AG04450 (cell line): ENCODE measurements around the gene SCN2B. TPM values are rescaled to one million over a fixed set of nuclear protein-coding genes. Genes with fewer than 3 reads are reported as not detected.

Experiments
- CTCF ChIA-PET: fragments of 300-600, 350-600 bp; formaldehyde crosslinking; extraction: SDS; loops from one replicate; lab custom pipeline; 2022; ENCODE audit warnings: antibody characterized with exemption, inconsistent platforms; lab: Charles Lee
- POLR2A ChIA-PET: fragments of 350-600 bp; formaldehyde crosslinking; extraction: SDS; loops from one replicate; lab custom pipeline; 2021; ENCODE audit warnings: antibody characterized with exemption, inconsistent platforms; lab: Yijun Ruan, JAX
- DNase-seq: peaks from one replicate; pipeline ENCODE4 v3.0.0-alpha.2; 2011; ENCODE audit warnings: low read depth, low spot score
- H3K27ac ChIP-seq: one replicate; pipeline ENCODE4 v1.5.1; 2012; ENCODE audit warnings: low read depth, low read length, control low read depth
- H3K27me3 ChIP-seq: one replicate; pipeline ENCODE4 v1.6.0; 2012; ENCODE audit warnings: low read length; ENCODE audit not compliant: control insufficient read depth, insufficient read depth
- H3K4me3 ChIP-seq: 2 replicates; pipeline ENCODE4 v1.5.1; 2011; ENCODE audit warnings: mild to moderate bottlenecking, low read depth, low read length, control low read depth
- H3K9me3 ChIP-seq: 2 replicates; pipeline ENCODE4 v1.5.1; 2012; ENCODE audit warnings: low read length; ENCODE audit not compliant: control insufficient read depth, insufficient read depth
- CTCF ChIP-seq: IDR thresholded peaks from 2 replicates; pipeline ENCODE4 v1.5.1; 2011; ENCODE audit warnings: low read depth, low read length, control low read depth, inconsistent platforms
- polyA plus RNA-seq: library from polyadenylated mRNA; depleted of rRNA; stranded (reverse); fragments of >200 nt; gene quantifications from 2 replicates; pipeline ENCODE4 v1.2.3, GENCODE V29; 2011

Gene SCN2B
- polyA plus RNA-seq, 1 experiment, result 0.01 TPM

GRCh38 chr11:118152552-118153471, 23.6 kb downstream of the SCN2B start, which contains the start of gene SCN4B:
TSS of gene SCN4B (minus strand) at chr11:118152823. CDS start at chr11:118152673, 150 bp downstream.
- TF ChIP-seq CTCF, result no peak
- H3K9me3 ChIP-seq, result no peaks in the 10 kb centered on the region
- POLR2A ChIA-PET, result no interaction called here
- H3K27ac ChIP-seq, result no peak within 1 kb of the TSS
- DNase-seq, result peak; percentile 6
- H3K27me3 ChIP-seq, result peaks cover 80% of the 10 kb centered on the region
- H3K4me3 ChIP-seq, result peak within 1 kb of the TSS; percentile 46
- CTCF ChIA-PET, result interaction anchor here (0.6 to 1.5 kb wide), 4 partner anchors 13 to 206 kb away, joined by 3 to 15 read pairs (median 4); no protein-coding TSS in a partner anchor

DNA sequence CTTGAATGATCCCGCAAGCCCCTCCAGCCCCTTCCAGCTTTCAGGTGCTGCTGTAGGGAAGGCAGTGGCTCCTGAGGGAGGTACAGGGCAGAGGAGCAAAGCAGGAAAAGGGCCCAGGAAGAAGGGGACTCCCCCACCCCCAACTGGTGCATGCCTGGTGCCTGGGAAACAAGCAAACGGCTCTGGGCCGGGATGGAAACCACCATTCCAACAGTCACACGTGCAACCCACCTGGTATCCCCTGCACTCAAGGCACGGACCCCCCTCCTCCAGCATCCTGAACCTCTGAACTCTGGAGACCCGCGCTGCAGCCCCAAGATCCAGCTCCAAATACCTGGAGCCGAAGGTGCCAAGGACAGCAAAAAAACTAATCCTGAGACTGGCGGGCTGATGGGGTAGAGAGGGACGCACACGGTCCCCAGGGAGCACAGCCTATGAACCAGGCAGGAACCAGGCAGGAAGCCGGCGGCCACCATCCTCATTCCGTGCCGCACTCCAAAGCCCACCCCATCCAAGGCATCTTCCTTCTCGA, 24.4 kb downstream of the SCN2B start:
- Histone ChIP-seq H3K27ac (no peak overlapping the region), H3K9me3 (no peaks in the 10 kb centered on the region), H3K27me3 (peaks cover 77% of the 10 kb centered on the region), H3K4me3 (peak overlapping the region; percentile 46; the same call in 1 of the 2 replicates)
- POLR2A ChIA-PET, result no interaction called here
- TF ChIP-seq CTCF, result no peak
- CTCF ChIA-PET, result interaction anchor here (0.6 to 1.5 kb wide), 3 partner anchors 13 to 206 kb away, joined by 3 to 15 read pairs (median 6); no protein-coding TSS in a partner anchor
- DNase-seq, result no peak

DNA sequence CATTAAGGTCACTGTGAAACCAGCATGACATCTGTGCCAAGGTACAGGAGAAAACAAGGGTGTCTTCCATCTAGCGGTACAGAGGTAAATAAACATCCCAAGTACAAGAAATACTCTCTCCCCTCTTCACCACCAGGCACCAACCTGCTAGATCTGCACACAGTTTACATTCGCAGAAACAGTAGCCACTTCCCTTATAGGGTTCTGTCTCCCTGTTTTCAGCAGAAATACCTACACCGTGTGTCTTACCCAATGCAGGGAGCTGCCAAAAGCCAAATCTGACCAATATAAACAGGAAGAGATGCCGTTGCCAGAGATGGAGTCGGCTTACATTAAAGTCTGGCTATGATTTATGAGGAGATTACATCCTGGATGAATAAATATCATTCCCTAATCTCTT, 25.0 kb downstream of the SCN2B start:
- no peak for DNase-seq
- CTCF ChIA-PET, result interaction anchor here (1.2 to 1.3 kb wide), 2 partner anchors 20 to 202 kb away, joined by 3 to 5 read pairs; no protein-coding TSS in a partner anchor
- POLR2A ChIA-PET, result no interaction called here
- H3K4me3 ChIP-seq, result no peak overlapping the region
- no peaks in the 10 kb centered on the region for H3K9me3 ChIP-seq
- no peak overlapping the region for H3K27ac ChIP-seq
- H3K27me3 ChIP-seq, result peaks cover 77% of the 10 kb centered on the region
- no peak for TF ChIP-seq CTCF

- DNase-seq, result no peak
- Histone ChIP-seq H3K4me3 (no peak overlapping the region), H3K27me3 (peaks cover 72% of the 10 kb centered on the region), H3K27ac (no peak overlapping the region), H3K9me3 (no peaks in the 10 kb centered on the region; the same call in 1 of the 2 replicates)
- CTCF ChIA-PET, result interaction anchor here (0.9 kb wide), 1 partner anchor 22 kb away, joined by 3 read pairs; no protein-coding TSS in a partner anchor
- POLR2A ChIA-PET, result no interaction called here
- TF ChIP-seq CTCF, result no peak
Observed at GRCh38 chr11:118149493-118149892, 26.9 kb downstream of the SCN2B start.

DNA sequence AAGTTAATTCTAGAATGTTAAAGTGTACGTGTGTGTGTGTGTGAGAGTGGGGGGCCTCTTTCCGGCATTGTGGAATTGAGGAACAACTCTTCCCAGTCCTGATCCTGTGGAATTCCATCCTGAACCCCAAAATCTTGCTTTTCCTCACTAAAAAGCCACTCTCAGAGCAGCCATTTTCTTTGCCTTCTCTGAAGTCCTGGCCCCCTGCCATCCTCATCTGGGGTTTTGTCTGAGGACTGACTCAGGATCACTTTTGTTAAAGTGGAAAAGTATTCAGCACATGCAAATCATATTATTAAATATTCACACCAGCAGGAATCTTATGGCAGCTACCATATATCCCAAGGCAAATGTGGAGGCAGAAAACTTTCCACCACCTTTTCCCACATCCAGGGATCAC, 27.6 kb downstream of the SCN2B start:
- no peak overlapping the region for H3K4me3 ChIP-seq
- ChIA-PET POLR2A (no interaction called here), CTCF (interaction anchor here (0.9 kb wide), 2 partner anchors 22 kb away, joined by 3 to 5 read pairs; no protein-coding TSS in a partner anchor)
- no peak for DNase-seq
- H3K9me3 ChIP-seq, result no peaks in the 10 kb centered on the region; the same call in 1 of the 2 replicates
- peaks cover 72% of the 10 kb centered on the region for H3K27me3 ChIP-seq
- TF ChIP-seq CTCF, result no peak
- no peak overlapping the region for H3K27ac ChIP-seq
